Astrocyte (in vitro differentiated cells and primary cell): ENCODE results near the gene NAV2. TPM values are rescaled to one million over a fixed set of nuclear protein-coding genes. Genes with fewer than 3 reads are reported as not detected.

Source experiments
- DNase-seq: peaks from one replicate; pipeline ENCODE4 v3.0.0-alpha.2; 2010; ENCODE audit warnings: low read depth
- FAIRE-seq: peaks from 2 replicates; lab custom pipeline; 2011; peaks lifted over from hg19 to GRCh38; lab: Jason Lieb, UNC
- H2AFZ ChIP-seq: 2 replicates; pipeline ENCODE4 v1.6.0; 2012; ENCODE audit warnings: low read depth, low read length, inconsistent platforms
- H3K27ac ChIP-seq: 2 replicates; pipeline ENCODE4 v1.5.1; 2011; ENCODE audit warnings: low read depth, low read length, inconsistent platforms
- H3K27me3 ChIP-seq: 2 replicates; pipeline ENCODE4 v1.6.0; 2011; ENCODE audit warnings: low read length, inconsistent platforms; ENCODE audit not compliant: insufficient read depth
- H3K36me3 ChIP-seq: 2 replicates; pipeline ENCODE4 v1.5.1; 2011; ENCODE audit warnings: low read length, inconsistent platforms; ENCODE audit not compliant: insufficient read depth
- H3K4me1 ChIP-seq: 2 replicates; pipeline ENCODE4 v1.5.1; 2011; ENCODE audit warnings: low read length, inconsistent platforms; ENCODE audit not compliant: insufficient read depth
- H3K4me2 ChIP-seq: 2 replicates; pipeline ENCODE4 v1.6.0; 2012; ENCODE audit warnings: low read length, inconsistent platforms
- H3K4me3 ChIP-seq: 2 replicates; pipeline ENCODE4 v1.5.1; 2011; ENCODE audit warnings: low read depth, mild to moderate bottlenecking, low read length, inconsistent platforms; ENCODE audit not compliant: insufficient read depth
- H3K79me2 ChIP-seq: 2 replicates; pipeline ENCODE4 v1.6.0; 2012; ENCODE audit warnings: mild to moderate bottlenecking, low read length, inconsistent platforms; ENCODE audit not compliant: insufficient read depth
- H3K9ac ChIP-seq: 2 replicates; pipeline ENCODE4 v1.6.0; 2012; ENCODE audit warnings: mild to moderate bottlenecking, low read length, inconsistent platforms
- H3K9me3 ChIP-seq: 2 replicates; pipeline ENCODE4 v1.5.1; 2012; ENCODE audit warnings: low read depth, mild to moderate bottlenecking, low read length, inconsistent platforms; ENCODE audit not compliant: insufficient read depth
- H4K20me1 ChIP-seq: 2 replicates; pipeline ENCODE4 v1.6.0; 2012; ENCODE audit warnings: low read length, inconsistent platforms; ENCODE audit not compliant: insufficient read depth
- H3K27ac Mint-ChIP-seq: one replicate; pipeline ENCODE4 v1.8.0; 2021; ENCODE audit warnings: mild to moderate bottlenecking, mixed read lengths; ENCODE audit not compliant: unreplicated experiment
- H3K27me3 Mint-ChIP-seq: one replicate; pipeline ENCODE4 v1.8.0; 2021; ENCODE audit warnings: low read depth, mixed read lengths; ENCODE audit not compliant: unreplicated experiment
- H3K36me3 Mint-ChIP-seq: one replicate; pipeline ENCODE4 v1.8.0; 2021; ENCODE audit warnings: low read depth, mixed read lengths; ENCODE audit not compliant: unreplicated experiment
- H3K4me1 Mint-ChIP-seq: one replicate; pipeline ENCODE4 v1.8.0; 2021; ENCODE audit warnings: low read depth, mixed read lengths; ENCODE audit not compliant: unreplicated experiment
- H3K4me3 Mint-ChIP-seq: one replicate; pipeline ENCODE4 v1.8.0; 2021; ENCODE audit warnings: mild to moderate bottlenecking, moderate library complexity, mixed read lengths; ENCODE audit not compliant: unreplicated experiment
- H3K9me3 Mint-ChIP-seq: one replicate; pipeline ENCODE4 v1.8.0; 2021; ENCODE audit warnings: mild to moderate bottlenecking, mixed read lengths; ENCODE audit not compliant: unreplicated experiment
- CTCF ChIP-seq: IDR thresholded peaks from 2 replicates; pipeline ENCODE4 v1.5.1; 2011; ENCODE audit warnings: low read depth, mild to moderate bottlenecking, inconsistent platforms, low read length, moderate library complexity; ENCODE audit not compliant: insufficient read depth
- EZH2 ChIP-seq: IDR thresholded peaks from 2 replicates; pipeline ENCODE4 v1.6.1; 2012; ENCODE audit warnings: mild to moderate bottlenecking, low read length, inconsistent platforms; ENCODE audit not compliant: insufficient read depth
- total RNA-seq: library from RNA; stranded (reverse); gene quantifications from 2 replicates; pipeline ENCODE4 v1.2.1, GENCODE V29; 2021

NAV2 gene
- total RNA-seq, 1 donor from 2014 or later, result 20.6 TPM

- H3K36me3 Mint-ChIP-seq, result no peaks in the 10 kb centered on the region
- Histone ChIP-seq H3K4me3 (no peak overlapping the region), H3K79me2 (no peaks in the 10 kb centered on the region), H3K36me3 (no peaks in the 10 kb centered on the region), H3K9ac (no peak overlapping the region), H3K27me3 (peaks cover 30% of the 10 kb centered on the region), H3K9me3 (no peaks in the 10 kb centered on the region), H2AFZ (no peak overlapping the region), H3K4me1 (no peaks in the 10 kb centered on the region), H4K20me1 (peaks cover 81% of the 10 kb centered on the region), H3K4me2 (no peak overlapping the region), H3K27ac (no peak overlapping the region)
- no peak overlapping the region for H3K4me3 Mint-ChIP-seq
- no peaks in the 10 kb centered on the region for H3K9me3 Mint-ChIP-seq
- no peak overlapping the region for H3K27ac Mint-ChIP-seq
- FAIRE-seq, result no peak
- H3K27me3 Mint-ChIP-seq, result peaks cover 37% of the 10 kb centered on the region
- no peak for DNase-seq
- TF ChIP-seq EZH2 (no peak), CTCF (no peak)
- peaks cover 3% of the 10 kb centered on the region for H3K4me1 Mint-ChIP-seq
Observed at GRCh38 chr11:19762266-19762665, 49.6 kb downstream of the NAV2 start.

- H2AFZ ChIP-seq, result no peak overlapping the region
- H3K9me3 ChIP-seq, result no peaks in the 10 kb centered on the region
- Mint-ChIP-seq H3K27me3 (peaks cover 44% of the 10 kb centered on the region), H3K4me3 (no peak overlapping the region), H3K9me3 (no peaks in the 10 kb centered on the region), H3K27ac (no peak overlapping the region), H3K36me3 (no peaks in the 10 kb centered on the region), H3K4me1 (peaks cover 3% of the 10 kb centered on the region)
- no peak overlapping the region for H3K27ac ChIP-seq
- no peaks in the 10 kb centered on the region for H3K36me3 ChIP-seq
- no peaks in the 10 kb centered on the region for H3K79me2 ChIP-seq
- H3K4me2 ChIP-seq, result no peak overlapping the region
- no peak overlapping the region for H3K9ac ChIP-seq
- DNase-seq, result no peak
- H3K27me3 ChIP-seq, result peaks cover 38% of the 10 kb centered on the region
- no peak for FAIRE-seq
- H3K4me3 ChIP-seq, result no peak overlapping the region
- H3K4me1 ChIP-seq, result no peaks in the 10 kb centered on the region
- TF ChIP-seq CTCF, result no peak
- no peak for TF ChIP-seq EZH2
- H4K20me1 ChIP-seq, result peaks cover 81% of the 10 kb centered on the region
Observed at GRCh38 chr11:19763330-19763729, 50.7 kb downstream of the NAV2 start.

GRCh38 chr11:19766206-19766605 is 53.6 kb downstream of the NAV2 start:
- Histone ChIP-seq H3K36me3 (no peaks in the 10 kb centered on the region), H3K4me1 (peaks cover 10% of the 10 kb centered on the region), H4K20me1 (peaks cover 87% of the 10 kb centered on the region), H3K4me2 (no peak overlapping the region), H2AFZ (no peak overlapping the region), H3K27me3 (peaks cover 54% of the 10 kb centered on the region), H3K27ac (no peak overlapping the region), H3K79me2 (no peaks in the 10 kb centered on the region), H3K9me3 (no peaks in the 10 kb centered on the region), H3K9ac (no peak overlapping the region), H3K4me3 (no peak overlapping the region)
- FAIRE-seq (no peak), DNase-seq (no peak)
- no peaks in the 10 kb centered on the region for H3K36me3 Mint-ChIP-seq
- TF ChIP-seq CTCF (no peak), EZH2 (no peak)
- peaks cover 44% of the 10 kb centered on the region for H3K27me3 Mint-ChIP-seq
- H3K27ac Mint-ChIP-seq, result no peak overlapping the region
- H3K4me3 Mint-ChIP-seq, result no peak overlapping the region
- no peaks in the 10 kb centered on the region for H3K9me3 Mint-ChIP-seq
- H3K4me1 Mint-ChIP-seq, result peaks cover 6% of the 10 kb centered on the region
